NCI-H82 treated with DMSO at 0.1 percent for 48 hours (cell line): ENCODE measurements around the gene ERGIC1.

Experiments
- DNase-seq: peaks from one replicate; lab custom pipeline; 2025; ENCODE audit not compliant: unreplicated experiment; lab: John Stamatoyannopoulos, UW

ERGIC1 gene

DNA sequence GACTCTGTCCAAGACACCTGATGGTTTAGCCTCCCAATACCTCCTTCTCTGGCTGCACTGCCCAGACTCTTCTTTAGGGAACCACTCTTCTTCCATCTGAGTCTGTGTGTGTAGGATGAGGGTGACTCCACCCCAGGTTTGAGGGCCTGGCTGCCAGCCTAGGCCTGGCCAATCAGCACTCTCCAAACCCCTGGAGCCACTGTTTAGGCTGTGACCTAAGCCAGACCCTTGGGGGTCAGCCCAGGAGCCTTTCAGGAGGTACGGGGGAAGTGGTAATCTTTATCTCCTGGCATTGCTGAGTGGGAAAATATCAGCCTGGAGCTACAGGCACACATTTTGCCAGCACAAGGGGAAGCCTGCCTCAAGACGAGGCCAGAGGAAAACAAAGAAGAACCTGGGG lies 6.2 kb upstream of the ERGIC1 start:
- DNase-seq: no peak

DNA sequence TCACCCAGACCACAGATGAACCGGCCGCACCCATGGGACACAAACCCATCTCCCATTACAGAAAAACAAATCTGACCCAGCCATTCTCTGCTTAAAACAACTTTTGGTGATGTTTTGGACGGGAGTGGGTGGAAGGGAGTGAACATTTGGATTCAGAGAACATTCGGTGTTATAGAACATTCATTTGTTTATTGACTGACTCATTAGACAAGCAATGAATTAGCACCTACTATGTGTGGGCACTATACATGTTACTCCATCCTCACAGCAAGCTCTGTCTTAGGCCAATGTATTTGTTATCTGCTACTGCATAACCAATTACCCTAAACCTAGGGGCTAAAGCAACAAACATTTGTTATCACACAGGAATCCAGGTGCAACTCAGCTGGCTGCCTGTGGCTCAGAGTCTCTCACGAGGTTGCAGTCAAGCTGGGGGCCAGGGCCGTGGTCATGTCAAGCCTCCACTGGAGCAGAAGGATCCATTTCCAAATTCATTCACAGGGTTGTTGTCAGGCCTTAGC lies 5.1 kb upstream of the ERGIC1 start:
- DNase-seq: no peak

GRCh38 chr5:172830275-172830799 lies 3.7 kb upstream of the ERGIC1 start:
- no peak for DNase-seq

DNA sequence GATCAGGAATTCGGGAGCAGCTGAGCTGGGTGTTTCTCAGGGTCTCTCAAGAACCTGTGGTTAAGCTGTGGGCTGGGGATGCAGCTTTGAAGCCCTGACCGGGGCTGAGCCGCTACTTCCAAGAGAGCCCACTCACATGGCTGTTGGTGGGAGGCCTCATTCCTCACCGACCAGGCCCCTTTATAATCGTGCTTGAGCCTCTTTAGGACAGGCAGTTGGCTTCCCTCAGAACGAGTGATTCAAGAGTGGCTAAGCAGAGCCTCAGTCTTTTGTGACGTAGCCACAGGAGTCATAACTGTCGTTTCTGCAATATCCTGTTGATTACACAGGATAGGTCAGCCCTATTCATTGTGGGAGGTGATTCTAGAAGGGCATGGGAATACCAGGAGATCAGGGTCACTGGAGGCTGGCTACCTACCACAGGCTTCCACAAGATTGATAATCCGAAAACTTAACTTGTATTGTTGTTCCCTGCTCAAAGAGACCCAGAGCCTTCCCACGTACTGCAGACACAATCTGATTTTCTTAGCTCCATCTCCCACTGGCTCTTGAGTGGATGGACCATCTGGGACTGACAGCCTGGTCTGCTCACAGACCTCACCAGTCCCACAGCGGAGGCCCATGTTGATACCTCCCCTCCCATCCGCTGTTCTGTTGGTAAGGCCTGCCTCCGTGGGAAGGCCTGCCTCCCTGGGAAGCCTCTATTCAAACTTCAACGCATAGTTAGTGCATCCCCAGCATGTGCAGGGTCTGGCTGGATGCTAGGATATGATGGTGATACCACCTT lies 3.0 kb upstream of the ERGIC1 start:
- no peak for DNase-seq

- DNase-seq: no peak
Observed at GRCh38 chr5:172832383-172833315, 1.4 kb upstream of the ERGIC1 start.

GRCh38 chr5:172833372-172833685 lies 722 bp upstream of the ERGIC1 start:
- no peak for DNase-seq

DNA sequence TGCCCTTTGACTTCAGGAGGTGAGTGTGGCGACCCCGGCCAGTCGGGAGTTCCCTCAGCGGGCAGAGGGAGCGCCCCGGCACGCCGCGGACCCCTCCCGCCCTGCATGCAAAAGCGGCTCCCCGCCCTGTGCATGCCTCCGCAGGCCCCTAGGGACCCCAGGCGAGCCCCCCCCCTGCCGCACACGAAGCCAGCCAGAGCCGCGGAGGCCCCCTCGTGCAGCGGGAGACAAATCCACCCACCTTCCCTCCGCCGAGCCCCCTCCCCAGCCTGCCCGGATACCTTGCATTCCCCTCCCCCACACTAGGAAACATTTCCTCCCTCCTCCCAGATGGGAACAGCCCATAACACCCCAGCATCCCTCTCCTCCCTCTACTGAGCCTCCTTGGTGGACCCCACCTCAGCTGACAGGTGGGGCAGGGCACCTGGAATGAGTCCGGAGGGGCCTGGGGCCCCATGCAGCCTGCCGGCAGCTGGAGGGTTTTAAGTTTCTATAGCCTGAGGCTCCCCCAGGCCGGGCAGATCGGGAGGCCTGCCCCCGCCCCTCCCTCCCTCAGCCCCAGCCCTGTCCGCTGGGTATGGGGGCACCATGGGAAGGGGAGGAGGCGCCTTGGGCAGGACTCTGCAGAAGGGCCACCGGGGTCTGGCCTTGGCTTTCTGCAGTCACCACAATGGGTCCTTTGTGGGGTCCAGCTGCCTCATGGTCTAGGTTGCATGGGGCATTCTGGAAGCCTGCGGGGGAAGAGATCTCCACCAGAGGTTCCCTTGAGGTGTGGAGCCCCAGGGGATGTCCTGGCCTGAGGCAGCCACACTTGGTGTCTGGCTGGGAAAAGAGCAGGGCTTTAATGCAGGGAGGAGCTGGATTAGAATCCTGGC lies 601 bp downstream of the ERGIC1 start:
- no peak for DNase-seq

- DNase-seq: no peak
Observed at GRCh38 chr5:172835290-172835993, 1.4 kb downstream of the ERGIC1 start.

GRCh38 chr5:172835994-172836356 lies 1.9 kb downstream of the ERGIC1 start:
- DNase-seq: no peak

- DNase-seq: no peak
Observed at GRCh38 chr5:172837640-172838039, 3.6 kb downstream of the ERGIC1 start.

DNA sequence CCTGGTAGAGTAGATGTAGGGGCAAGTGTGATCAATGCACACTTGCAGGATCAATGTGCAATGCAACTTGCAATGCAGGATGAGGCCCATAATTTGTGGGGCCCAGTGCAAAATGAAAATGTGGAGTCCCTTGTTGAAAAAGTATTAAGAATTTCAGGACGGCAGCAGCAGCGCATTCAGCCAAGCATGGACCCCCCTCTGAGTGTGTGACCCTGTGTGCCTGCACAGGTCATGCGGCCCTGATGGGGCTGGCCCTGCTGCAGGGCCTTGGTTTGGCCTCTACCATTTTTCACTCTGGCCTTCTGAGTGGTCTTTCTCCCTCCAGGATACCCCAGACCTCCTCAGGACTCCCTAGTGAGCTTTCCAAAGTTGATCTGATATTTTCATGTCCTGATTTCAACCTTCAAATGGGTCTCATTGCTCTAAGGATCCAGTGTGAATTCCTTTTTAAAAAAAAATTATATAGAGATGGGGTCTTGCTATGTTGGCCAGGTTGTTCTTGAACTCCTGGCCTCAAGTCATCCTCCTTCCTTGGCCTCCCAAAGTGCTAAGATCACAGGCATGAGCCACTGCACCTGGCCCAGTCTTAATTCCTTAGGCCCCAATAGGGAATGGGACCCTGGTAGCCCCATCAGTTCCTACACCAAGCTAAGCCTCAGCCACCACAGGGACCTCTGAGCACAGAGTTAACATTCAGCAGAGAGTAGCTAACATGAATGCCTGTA lies 4.3 kb downstream of the ERGIC1 start:
- DNase-seq: no peak

GRCh38 chr5:172839669-172840431 lies 5.8 kb downstream of the ERGIC1 start:
- peak; percentile 86 for DNase-seq

- DNase-seq: no peak
Observed at GRCh38 chr5:172840432-172841154, 6.5 kb downstream of the ERGIC1 start.

- no peak for DNase-seq
Observed at GRCh38 chr5:172841256-172841655, 7.2 kb downstream of the ERGIC1 start.

DNA sequence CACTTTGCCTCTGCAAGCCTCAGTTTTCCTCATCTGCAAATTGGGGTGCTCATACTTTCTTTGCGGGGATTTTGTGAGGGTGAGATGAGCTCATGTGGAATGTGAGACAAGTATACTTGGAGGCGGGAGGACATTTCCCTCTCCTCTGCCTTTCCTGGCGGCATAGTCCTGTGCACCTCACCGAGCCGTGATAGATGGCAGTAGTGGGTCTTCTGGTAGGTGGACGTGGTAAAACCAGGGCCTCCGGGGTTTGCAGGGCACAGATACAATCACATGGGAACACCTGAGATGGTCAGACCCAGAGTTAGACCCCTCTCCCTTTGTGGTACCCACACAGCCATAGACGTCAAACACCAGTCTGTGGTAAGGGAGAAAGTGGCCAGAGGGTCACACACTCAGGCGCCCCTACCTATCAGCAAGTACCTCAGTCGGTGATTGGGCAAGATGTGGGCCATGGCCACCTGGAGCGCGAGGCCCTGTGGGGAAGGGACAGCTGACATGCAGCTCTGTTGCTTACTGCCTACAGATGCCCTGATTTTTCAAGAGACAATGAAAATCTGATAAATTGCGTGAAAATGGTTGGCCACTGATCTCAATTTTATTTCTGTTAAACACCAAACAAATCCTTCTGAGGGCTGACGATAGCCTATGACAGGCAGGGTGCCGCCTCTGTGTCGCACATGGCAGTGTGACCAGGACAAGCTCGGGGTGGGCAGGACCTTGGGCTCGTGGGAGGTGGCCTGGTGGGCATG lies 9.9 kb downstream of the ERGIC1 start:
- DNase-seq: no peak

- DNase-seq: no peak
Observed at GRCh38 chr5:172844577-172844838, 10.5 kb downstream of the ERGIC1 start.

DNA sequence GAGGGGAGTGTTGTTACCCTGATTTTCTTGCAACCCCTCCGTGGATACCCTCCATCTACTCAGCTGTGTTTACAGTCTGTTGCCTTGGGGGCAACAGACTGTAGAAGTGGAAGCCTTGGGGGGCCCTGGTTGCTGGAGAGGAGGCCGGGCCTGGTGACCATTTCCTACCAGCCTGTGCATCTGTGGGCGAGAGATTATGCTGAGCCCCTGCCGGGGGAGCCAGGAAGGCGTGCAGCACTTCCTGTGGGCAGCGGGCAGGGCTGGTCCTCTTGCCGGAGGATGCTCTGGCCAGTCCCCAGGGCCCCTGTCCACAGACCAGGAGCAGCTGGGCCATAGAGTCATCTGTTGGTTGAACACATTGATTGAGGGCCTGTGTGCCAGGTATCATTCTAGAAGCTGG lies 11.1 kb downstream of the ERGIC1 start:
- DNase-seq: no peak

DNA sequence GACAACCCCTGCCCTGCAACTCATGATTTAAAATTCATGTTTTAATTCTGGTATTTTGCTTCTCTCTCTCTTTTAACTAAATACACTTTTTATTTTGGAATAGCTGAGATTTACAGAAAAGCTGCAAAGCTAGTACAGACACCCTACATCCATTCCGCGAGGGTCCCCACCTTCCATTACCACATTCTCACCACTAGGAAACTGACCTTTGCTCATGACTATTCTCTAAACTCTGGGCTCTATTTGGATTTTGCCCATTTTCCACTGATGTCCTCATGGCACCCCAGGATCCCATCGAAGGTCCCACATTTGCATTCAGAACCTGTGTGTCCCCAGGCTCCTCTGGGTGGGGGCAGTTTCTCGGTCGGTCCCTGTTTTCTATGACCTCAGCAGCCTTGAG lies 11.5 kb downstream of the ERGIC1 start:
- DNase-seq: no peak
